ENCODE results near the gene CACNA2D3.

- TF ChIP-seq POLR2A (IDR thresholded peaks at IDR 0.05) (no peak), CTCF (IDR thresholded peaks at IDR 0.05) (no peak)
These were observed 138.8 kb downstream of the CACNA2D3 start for GRCh38 chr3:54261141-54261540.
